ENCODE results near the gene RAD1.

GRCh38 chr5:34944460-34945047, 29.2 kb upstream of the RAD1 start:
- TF ChIP-seq POLR2A (IDR thresholded peaks at IDR 0.05) (no peak), EP300 (IDR thresholded peaks at IDR 0.05) (no peak)
